NB4 (cell line): ENCODE results near the gene ALAD.

ENCODE experiments used
- CTCF ChIP-seq: IDR thresholded peaks from one replicate; pipeline ENCODE4 v1.5.1; 2012; ENCODE audit warnings: low read depth, low read length
- MYC ChIP-seq: IDR thresholded peaks from 2 replicates; pipeline ENCODE4 v1.6.1; 2011; ENCODE audit warnings: low read depth, low read length
- POLR2A ChIP-seq: IDR thresholded peaks from 2 replicates; pipeline ENCODE4 v1.6.1; 2011; ENCODE audit warnings: mild to moderate bottlenecking; ENCODE audit not compliant: insufficient read length; ENCODE audit errors: extremely low read depth
- TF ChIP-seq, protein P1 (sequence below): IDR thresholded peaks from 2 replicates; pipeline ENCODE4 v1.6.1; 2011; ENCODE audit warnings: low read depth, low read length

DNA sequence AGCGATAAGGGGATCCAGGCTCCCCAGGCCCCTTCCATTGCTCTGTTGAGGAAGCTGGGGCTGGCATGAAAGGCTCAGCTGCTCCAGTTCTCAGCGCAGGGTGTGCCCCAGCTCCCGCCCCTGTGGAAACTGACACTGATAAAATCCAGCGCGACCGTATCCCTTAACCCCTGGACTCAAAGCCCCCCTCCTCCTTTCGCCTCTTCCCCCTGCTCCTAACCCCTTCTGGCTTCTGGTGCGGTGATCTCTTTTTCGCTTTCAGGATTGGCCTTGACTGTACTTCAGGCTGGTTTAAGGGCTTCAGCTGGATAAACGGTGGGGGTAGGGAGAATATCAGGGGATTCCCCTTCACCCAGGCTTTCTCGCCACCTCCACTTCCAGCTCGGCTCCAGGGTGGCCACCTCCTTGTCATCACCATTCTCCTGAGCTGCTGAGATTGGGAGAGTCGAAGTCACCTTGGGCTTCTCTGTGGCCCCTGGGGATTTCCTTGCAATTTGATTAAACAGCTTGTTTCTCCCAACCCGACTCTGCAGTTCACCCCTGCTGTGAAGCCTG, 50.9 kb downstream of the ALAD start:
- TF ChIP-seq MYC, result no peak
- TF ChIP-seq CTCF, result no peak
- no peak for TF ChIP-seq POLR2A
- TF ChIP-seq, protein P1, sequence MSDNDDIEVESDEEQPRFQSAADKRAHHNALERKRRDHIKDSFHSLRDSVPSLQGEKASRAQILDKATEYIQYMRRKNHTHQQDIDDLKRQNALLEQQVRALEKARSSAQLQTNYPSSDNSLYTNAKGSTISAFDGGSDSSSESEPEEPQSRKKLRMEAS, result no peak
